Fibroblast of skin of right biceps (primary cell): ENCODE data around the gene FXYD5.

Experiments
- DNase-seq: peaks from one replicate; pipeline ENCODE4 v3.0.0-alpha.2; 2013

The FXYD5 gene

DNA sequence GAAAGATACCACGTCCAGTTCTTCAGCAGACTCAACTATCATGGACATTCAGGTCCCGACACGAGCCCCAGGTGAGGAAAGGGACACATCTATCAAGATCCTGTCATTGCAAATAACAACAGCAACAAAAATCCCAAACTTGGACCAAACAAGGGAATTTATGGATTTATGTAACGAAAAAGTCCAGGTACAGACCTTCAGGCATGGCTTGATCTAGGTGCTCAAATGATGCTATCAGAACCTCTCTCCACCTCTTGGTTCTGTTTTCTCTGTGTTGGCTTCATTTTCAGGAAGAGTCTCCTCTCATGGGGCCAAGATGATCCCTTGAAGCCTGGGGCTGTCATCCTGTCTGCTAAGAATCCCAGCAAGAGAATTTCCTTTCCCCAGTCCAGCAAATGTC lies 2.9 kb downstream of the FXYD5 start:
- no peak for DNase-seq

DNA sequence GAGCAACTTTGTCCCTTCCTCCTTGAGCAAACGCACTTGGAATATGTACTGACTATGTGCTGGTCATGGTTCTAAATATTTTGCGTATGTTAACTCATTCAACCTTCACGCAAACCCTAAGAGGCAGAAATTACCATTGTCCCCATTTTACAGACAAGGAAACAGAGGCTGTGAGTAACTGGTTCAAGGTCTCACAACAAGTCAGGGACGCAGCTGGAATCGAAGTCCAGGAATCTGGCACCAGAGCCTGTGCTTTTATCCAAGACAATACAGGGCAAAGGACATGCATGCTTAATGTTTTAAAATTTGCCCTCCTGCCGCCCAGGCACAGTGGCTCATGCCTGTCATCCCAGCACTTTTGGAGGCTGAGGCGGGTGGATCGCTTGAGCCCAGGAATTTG lies 5.1 kb downstream of the FXYD5 start:
- no peak for DNase-seq

DNA sequence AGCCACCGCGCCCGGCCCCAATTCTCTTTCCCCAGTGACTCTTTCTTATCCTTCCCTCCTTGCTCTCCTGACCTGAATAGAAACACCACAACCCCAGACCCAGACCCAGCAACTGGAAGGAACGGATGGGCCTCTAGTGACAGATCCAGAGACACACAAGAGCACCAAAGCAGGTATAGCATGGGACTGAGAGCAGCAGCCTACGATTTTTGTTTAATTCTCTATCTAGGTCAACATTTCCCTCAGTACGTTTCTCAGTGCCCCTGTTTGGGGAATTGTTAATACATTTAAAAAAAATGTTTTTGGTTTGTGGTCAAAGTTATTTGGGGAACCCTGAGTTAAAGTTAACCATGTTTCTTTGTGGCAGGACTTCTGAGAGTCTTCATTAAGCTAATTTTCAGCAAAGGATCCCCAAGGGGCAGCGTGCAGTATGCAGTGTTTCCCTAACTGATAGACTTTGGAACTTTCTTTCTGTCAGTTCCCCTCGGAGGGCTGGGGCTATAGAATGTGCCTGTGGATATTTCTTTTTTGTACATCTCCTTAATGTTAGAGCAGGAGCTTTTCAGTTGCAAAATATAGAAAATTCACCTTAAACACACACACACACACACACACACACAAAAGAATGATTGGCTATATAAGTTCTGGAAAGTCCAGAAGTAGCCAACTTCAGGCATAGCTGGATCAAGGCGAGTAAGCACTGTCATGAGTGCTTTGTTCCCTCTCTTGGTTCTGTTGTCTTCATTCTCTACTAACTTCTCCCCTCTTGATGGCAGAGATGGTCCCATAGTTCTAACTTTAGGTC lies 6.3 kb downstream of the FXYD5 start:
- DNase-seq: no peak

DNA sequence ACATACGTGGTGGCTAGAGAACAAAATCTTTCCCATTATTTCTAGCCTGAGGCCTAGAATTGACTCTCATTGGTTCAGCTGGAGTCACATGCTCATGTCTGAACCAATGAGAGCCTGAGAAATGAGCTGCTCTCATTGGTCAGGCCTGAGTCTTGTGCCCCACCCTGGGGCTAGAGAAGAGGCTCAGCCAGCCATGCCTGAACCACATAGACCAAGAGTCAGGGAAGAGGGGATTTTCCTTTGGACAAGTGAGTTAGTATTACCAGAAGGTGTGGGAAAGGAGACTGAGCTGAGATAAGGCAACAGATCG lies 6.9 kb downstream of the FXYD5 start:
- DNase-seq: no peak

DNA sequence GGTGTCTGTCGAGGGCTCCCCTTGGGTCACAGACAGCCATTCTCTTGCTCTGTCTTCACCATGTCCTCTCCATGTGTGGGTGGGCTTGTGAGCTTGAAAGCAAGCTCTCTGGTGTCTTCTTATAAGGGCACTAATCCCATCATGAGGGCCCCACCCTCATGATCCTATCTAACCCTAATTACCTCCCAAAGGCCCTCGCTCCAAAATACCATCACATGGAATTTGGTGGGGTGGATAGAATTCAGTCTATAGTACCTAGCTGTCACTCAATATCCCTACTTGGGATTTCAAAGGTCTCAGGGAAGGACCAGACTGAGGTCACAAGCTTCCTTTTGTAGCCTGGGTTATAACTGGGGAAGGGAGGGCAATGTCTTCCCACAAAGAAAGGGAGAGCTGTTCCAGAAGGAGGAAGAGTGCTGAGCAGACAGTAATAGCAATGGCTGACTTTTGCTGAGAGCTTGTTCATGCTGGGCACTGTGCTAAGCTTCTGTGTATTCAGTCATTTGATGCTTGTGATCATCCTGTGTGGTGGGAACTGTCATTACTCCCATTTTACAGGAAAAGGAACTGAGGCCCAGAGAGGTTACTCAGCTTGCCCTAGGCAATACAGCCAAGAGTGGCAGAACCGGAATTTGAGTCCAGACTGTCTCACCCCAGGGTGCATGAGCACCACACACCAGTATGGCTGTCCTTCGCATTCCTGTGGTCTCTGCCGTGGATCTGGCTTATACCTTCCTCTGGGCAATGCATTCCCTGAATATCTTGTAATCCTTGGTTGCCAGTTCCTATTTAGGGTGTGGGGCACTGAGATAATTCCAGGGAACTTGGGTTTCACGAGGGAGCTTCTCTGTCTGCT lies 8.2 kb downstream of the FXYD5 start:
- DNase-seq: peak; percentile 45

DNA sequence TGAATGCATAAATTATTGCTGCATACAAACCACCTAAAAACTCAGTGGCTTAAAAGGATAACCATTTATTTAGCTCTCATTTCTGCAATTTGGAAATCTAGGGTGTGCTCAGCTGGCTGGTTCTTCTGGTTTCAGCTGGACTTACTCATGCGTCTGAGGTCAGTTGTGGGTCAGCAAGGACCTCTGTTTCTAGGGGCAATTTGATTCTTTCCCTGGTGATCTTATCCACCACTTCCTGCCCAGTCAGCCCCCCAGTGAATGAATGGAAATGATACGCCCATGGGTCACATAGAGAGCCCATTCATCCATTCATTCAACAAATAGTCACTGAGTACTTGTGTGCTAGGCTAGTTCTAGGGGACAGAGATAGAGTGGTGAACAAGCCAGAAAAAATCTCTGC lies 9.9 kb downstream of the FXYD5 start:
- DNase-seq: no peak

DNA sequence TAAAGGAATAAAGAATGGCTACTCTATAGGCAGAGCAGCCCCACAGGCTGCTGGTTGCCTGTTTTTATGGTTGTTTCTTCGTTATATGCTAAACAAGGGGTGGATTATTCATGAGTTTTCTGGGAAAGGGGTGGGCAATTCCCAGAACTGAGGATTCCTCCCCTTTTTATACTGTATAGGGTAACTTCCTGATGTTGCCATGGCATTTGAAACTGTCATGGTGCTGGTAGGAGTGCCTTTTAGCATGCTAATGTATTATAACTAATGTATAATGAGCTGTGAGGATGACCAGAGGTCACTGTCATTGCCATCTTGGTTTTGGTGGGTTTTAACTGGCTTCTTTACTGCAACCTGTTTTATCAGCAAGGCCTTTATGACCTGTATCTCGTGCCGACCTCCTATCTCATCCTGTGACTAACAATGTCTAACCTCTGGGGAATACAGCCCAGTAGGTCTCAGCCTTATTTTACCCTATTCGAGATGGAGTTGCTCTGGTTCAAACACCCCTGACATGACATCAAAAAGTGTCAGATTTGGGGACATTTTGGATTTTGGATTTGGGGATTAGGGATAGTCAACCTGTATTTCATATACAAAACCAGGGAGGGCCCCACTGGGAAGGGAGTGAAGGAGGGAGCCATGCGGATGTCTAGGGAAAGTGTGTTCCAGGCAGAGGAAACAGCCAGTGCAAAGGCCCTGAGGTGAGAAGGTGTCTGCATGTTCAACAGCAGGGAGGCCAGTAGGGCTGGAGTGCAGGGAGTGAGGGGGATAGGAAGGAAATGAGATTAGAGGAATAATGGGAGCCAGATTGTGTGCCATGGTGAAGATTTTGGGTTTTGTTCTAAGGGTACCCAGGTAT lies 10.9 kb downstream of the FXYD5 start:
- DNase-seq: no peak

DNA sequence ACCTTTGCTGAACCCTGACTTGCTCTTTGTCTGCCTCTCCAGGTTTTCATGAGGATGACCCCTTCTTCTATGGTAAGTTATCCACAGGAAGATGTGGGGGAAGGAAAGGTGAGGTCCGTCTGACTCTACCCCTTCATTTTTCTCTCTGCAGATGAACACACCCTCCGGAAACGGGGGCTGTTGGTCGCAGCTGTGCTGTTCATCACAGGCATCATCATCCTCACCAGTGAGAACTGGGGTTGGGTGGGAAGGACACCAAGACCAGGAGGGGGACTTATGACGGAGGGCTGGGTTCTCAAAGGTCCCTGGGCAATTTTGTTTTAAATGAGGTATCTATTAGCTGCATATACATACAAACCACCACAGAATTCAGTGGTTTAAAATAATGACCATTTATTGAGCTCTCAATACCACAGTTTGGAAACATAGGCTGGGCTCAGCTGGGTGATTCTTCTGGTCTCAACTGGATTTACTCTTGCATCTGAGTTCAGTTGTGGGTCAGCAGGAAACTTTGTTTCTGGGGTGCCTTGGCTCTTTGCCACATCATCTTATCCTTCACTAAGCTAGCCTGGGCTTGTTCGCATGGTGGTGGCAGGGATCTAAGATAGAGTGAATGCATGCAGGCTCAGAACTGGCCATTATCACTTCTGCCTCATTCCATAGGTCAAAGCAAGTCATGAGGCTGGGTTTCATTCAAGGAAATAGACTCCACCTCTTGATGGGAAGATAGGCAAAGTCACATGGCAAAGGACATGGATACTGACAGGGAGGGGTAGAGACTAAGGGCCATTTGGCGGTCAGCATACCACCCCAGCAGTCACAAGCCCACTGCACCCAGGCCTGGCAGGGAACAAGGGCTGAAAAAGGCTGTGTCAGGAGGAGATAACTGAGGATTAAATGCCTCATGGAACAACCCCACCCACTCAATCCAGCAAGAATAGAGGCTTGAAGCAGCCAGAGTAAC lies 11.8 kb downstream of the FXYD5 start:
- DNase-seq: no peak

DNA sequence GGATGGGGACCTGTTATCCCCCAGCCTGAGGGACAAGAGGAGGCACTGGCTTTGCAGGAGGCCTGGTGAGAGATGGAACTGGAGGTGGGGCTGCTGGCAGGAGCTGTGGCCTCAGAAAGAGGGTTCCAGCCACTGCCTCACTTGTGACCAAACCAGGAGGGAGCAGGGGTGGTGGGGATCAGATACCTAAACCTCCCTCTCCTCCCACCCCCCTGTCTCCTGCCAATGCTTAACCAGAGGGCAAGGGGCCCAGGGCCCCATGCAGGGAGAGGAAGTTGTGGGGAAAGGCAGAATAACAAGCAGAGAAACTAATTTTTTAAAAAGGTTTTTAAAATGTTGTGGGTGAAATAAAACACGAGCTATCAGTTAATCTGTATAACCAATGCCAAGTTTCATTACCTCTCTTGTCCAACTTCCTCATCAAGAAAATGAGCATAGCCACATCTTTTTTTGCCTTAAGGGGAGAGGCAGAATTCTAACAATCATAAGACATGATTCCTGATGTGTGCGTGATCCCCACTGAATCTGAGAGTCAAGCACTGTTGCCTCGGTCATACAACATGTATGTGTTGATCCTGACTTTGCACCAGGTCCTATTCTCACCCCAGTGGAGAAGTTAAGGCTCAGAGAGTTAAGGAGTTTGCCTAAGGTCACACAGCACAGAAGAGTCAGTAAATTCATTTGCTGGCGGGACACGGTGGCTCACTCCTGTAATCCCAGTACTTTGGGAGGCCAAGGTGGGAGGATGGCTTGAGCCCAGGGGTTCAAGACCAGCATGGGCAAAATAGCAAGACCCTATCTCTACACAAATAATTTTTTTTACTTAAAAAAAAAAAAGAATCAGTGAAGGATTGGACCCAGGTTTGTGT lies 12.9 kb downstream of the FXYD5 start:
- DNase-seq: no peak

DNA sequence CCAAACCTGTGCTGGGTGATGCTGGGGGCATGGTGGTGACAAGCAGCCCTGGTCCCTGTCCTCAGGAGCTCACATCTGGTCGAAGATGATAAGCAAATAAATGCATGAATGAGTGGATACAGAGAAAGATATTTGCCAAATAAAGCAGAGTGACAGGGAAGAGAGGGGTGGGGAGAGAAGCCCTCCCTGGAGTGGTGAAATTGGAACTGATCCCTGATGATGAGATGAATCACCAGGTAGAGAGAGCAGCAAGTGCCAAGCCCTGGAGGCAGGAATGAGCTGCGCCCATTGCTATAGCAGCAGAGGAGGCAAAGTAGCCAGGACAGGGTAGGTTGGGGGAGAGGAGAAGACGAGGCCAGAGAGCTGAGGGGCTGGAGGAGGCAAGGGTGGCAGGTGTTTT lies 13.7 kb downstream of the FXYD5 start:
- peak; percentile 19 for DNase-seq

DNA sequence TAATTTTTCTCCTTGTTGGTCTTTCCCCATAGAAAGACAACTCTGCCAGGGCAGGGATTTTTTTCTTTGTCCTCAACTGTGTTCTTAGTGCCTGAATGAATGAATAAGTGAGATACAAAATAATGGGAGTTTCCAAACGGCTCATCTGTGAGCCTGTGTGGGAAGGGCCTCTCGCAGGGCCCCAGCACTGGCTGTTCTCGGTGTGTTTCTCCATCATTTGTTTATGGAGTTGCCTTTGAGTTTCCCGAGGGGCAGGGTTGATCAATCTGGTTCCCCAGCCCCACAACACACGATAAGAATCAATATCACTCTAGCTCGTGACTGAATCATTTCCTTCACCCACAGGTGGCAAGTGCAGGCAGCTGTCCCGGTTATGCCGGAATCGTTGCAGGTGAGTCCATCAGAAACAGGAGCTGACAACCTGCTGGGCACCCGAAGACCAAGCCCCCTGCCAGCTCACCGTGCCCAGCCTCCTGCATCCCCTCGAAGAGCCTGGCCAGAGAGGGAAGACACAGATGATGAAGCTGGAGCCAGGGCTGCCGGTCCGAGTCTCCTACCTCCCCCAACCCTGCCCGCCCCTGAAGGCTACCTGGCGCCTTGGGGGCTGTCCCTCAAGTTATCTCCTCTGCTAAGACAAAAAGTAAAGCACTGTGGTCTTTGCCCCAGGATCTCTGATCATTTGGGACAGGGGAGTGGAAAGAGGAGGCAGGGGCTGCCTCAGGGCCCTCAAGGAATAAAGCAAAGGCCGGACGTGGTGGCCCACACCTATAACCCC lies 14.9 kb downstream of the FXYD5 start:
- no peak for DNase-seq

DNA sequence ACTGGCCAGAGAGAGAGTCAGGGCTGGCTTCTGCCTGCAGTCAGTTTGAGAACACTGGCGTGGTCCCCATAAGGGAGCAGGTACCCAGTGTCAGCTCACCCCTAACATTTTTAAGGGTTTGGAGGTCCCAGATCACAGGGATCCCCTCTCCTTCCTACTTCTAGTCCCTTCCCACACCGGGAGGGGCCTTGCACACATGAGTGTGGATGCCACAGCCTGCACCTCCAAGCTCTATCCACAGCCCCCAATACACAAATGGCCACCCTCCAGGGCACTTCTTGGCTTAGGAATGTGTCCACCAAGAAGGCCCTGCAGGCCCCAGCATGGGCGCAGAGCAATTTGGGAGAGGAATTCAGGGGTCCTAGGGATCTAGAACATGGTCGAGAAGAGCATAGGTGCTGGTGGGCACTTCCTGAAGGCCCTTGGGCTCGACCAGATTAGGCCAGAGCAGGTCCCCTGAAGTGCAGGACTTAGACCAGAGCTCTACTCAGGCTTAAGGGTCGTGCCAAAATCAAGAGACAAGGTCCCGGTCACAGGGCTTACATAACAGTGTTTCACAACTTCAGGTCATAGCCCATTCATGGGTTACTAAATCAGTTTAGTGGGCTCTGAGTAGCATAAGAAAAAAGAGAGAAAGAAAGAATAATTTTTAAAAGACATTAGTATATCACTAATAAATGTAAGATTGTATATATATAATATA lies 16.0 kb downstream of the FXYD5 start:
- no peak for DNase-seq

DNA sequence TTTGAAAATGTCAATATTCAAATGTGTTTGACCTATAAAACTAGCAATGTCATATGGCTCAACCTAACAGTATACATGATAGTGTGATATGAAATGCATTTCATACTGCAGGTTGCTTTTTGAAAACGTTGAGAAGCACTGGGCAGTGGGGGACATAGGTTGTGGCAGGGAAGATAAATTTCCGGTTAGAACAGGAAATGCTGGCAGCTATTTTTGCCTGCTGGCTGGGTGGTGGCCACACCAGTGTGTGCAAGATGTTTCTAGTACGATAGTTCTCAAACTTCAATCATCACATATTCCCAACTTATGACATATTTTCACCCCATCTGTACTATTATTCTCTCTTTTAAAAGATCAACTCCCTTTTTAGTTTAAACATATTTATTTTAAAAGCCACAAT lies 17.2 kb downstream of the FXYD5 start:
- no peak for DNase-seq

DNA sequence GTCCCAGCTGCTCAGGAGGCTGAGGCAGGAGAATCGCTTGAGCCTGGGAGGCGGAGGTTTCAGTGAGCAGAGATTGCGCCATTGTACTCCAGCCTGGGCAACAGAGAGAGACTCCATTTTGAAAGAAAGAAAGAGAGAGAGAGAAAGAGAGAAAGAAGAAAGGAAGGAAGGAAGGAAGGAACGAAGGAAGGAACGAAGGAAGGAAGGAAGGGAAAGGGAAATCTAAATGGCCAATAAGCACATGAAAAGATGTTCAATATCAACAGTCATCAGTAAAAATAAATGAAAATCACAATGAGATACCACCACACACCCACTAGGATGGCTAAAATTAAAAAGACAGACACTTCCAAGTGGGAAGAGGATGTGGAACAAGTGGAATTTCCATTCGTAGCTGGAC lies 19.7 kb downstream of the FXYD5 start:
- no peak for DNase-seq

DNA sequence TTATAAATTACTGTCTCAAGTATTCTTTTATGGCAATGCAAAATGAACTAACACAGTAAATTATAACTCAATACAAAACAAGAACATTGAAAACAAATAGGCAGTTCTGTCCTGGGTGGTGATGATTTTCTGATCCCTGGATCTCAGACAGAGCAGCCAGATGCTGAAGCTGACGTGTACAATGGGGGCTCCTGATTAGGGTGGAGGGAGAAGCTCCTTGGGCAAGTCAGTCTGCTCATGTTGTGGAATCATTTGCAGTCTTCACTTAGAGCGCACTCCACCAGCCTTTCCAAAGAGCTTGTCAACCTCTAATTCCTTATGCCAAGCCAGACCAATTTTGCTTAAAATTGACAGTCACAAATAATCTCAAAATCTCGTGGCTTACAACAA lies 21.6 kb downstream of the FXYD5 start:
- DNase-seq: no peak

DNA sequence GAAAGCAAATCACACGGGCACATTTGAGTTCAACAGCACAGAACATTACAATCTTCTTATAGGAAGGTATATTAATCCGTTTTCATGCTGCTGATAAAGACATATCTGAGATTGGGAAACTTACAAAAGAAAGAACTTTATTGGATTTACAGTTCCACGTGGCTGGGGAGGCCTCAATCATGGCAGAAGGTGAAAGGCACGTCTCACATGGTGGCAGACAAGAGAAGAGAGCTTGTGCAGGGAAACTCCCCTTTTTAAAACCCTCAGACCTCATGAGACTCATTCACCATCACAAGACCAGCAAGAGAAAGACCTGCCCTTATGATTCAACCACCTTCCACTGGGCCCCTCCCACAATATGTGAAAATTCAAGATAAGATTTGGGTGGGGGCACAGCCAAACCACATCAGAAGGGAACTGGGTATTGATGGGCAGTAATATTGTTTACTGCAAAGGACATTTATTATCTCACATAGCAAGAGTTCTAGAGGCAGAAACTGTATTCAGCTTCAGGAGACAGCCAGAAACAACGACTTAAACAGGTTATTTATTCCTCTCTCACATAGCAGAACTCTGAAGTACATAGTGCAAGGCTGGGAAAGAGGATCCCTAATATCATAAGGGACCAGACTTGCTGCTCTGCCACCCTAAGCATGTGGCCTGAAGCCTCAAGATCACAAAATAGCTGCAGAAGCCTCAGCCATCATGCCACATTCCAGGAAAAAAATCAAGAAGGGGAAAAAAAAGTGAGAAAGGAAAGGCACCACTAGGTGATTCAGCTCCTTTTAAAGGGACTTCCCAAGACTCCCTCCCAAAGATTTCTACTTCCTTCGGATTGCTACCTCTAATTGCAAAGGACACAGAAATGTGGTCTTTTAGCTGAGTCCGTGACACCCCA lies 23.1 kb downstream of the FXYD5 start:
- DNase-seq: no peak

DNA sequence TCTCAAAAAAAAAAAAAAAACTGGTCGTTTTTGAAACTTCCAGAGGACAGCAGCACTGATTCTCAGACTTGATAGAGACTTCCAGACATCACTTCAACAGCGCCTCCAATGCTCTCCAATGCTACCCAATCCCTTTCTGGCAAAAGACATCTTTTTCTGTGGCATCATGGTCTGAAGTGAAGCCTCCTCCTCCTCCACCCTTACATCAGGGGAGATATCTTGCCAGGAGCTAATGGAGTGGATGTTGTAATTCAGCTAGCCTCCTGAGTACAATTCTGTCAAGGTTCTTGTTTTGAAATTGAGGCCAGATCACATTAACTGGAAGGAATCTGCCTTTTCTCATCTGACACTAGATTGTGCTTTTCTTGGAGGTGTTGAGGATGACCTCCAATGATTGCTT lies 24.2 kb downstream of the FXYD5 start:
- DNase-seq: no peak

DNA sequence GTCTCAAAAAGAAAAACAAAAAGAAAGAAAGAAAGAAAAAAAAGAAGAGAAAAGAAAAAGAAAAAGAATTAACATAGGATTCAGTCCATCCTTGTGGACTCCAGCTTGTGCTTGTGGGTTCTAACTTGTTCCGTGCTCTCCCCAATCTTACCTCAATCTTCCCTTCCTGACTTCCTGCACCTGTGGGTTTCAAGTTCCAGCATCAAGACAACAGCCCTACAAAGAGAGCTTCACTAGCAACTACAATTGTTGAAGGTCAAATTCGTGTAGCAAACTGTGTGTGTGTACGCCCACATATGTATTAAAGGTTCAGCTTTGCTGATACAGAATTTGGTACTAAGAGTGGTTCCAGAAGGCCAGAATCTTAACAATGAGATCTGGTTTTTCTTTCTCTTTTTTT lies 25.3 kb downstream of the FXYD5 start:
- no peak for DNase-seq

DNA sequence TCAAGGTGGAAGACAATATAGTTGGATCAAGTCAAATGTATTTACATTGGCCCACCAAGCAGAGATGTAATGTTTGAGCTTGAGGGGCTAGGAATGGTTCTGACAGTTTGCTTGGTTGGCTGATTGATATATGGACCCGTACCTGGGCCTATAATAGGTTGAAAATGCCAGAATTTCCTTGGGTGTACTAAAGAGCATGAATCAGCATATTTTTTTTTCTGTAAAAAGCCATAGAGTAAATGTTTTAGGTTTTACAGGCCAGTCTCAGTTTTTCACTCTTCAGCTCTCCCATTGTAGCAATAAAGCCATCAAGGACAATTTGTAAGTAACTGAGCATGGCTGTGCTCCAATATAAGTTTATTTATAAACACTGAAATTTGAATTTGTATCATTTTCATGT lies 26.9 kb downstream of the FXYD5 start:
- no peak for DNase-seq
